Measurements from ENCODE around the gene CTNS.

The CTNS gene

GRCh38 chr17:3659541-3660111, 23.1 kb downstream of the CTNS start:
- DNase-seq: no peak

- DNase-seq: no peak
Measured at GRCh38 chr17:3660311-3660891, 23.8 kb downstream of the CTNS start.

DNA sequence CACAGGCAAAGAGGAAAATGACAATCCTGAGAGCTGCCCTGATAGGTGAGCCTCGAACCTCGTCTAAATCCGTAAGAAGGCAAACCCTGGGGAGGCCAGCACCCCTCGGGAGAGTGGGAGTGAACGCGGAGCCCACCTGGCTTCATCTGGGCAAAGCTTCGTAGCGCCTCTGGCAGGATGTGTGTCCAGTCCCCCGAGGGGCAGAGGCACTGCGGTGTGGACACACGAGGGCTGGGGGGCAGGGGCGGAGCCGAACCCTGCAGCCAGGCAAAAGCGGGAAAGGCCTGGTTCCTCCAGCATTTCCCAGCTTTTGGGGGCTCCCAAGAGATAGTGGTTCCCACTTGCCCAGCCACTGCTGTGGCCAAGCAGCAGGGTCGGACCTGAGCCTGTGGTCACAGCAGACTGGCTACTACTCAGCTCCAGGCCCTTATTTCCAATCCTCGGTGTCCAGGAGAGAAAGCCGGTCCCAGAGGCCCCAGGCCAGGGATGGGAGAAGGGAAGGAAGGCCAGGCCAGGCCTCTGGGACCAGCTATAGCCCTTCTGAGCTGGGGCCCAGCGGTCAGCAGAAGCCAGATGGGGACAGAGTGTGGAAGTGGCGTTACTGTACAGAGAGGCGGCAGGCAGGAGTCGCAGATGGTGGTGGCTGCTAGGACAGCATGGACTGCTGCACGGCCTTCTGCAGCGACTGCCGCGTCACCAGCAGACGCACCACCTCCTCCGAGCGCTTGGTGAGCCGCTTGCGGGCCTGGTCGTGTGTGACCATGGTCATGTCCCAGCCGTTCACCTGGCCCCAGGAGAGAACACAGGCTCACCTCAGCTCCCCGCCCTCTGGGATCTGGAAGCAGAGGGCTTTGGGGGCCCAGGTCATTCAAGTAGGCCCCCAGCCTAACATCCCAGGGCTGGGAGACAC, 26.8 kb downstream of the CTNS start:
- DNase-seq: no peak

- DNase-seq: no peak
Measured at GRCh38 chr17:3665834-3666233, 29.3 kb downstream of the CTNS start.

- DNase-seq: no peak
Measured at GRCh38 chr17:3666516-3666915, 30.0 kb downstream of the CTNS start.

GRCh38 chr17:3667366-3668278, 31.1 kb downstream of the CTNS start:
- peak; percentile 36 for DNase-seq

DNA sequence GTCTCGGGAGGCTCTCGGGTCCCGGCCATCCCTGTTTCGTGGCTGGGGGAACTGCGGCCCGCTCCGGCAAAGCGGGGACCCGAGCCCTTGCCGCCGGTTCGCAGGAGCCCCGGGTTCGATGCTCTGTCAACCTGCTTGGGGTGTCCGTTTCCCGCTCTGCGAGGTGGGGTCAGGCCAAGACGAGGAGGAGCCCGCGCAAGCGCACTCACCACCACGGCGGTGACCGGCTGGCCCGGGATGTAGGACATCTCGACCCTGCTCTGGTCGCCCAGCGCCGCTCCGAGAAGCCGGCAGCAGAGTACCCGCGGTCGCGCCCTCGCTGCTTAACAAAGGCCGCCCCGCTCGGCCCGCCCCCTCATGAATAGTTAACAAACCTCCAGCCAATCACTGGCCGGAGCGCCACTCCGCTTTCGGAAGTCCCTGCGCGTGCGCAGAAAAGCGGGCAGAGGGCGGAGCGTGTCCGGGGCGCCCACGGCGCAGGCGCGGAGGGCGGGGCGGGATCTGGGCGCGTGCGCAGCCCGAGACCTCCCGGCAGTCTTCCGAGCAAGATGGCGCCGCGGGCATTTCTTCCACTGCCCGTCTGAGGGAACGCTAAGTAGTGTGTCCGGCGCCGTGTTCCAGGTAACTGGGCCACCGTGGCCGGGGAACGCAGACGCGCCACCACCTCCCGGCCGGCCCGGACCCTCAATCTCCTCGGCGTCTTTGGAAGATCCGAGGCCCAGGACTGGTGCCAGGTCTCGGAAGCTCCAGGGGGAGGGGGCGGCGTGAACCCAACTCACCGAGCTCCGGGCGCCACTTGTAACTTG, 31.9 kb downstream of the CTNS start, which contains the start of the genes EMC6 and TAX1BP3:
Gene EMC6 (plus strand): TSS at position 534 of the 806 bp plus-strand sequence. CDS start 335 bp downstream, outside the sequence.
Gene TAX1BP3 (minus strand): TSS at position 300 of the 806 bp plus-strand sequence. CDS start 52 bp downstream, at position 248.
- DNase-seq: peak; percentile 99

DNA sequence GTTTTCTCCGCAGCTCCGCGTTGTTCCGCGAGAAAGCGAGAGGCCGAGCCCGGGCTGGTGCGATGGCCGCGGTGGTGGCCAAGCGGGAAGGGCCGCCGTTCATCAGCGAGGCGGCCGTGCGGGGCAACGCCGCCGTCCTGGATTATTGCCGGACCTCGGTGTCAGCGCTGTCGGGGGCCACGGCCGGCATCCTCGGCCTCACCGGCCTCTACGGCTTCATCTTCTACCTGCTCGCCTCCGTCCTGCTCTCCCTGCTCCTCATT, 32.5 kb downstream of the CTNS start:
- no peak for DNase-seq

DNA sequence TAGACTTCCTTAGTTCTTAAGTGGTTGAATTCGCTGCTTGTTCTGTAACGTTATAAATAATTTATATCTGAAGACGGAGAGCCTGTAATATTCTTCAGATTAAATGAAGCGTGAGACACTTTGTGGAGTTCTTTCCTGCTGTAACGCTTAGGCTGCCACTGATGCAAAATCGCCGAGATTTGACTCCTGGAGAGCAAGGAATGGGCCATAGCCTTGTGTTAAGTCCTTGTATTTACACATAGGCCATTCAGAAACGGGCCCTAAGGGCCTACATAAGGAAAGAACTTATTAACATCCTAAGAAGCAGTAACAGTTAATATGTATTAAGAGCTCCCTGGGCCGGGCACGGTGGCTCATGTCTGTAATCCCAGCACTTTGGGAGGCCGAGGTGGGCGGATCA, 33.0 kb downstream of the CTNS start:
- no peak for DNase-seq

- no peak for DNase-seq
Measured at GRCh38 chr17:3672571-3672970, 36.0 kb downstream of the CTNS start.

DNA sequence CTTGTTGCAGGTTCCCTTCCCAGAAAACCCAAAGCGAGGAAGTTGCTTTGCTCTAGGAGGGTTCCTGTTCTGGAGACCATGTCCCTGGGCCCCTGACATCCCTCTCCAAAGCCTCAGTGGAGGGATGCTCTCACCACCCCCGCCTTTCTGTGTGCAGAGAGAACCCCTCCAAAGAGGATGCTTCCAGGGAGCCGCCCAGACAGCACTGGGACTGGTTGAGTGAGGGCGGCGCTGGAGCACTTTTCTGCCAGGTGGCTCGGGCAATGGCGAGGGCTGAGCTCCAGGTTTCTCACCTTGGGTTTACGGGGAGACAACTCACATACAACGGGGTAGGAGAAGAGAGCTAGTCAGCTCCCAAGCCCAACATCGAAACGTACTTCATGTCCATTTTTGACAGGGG, 39.3 kb downstream of the CTNS start:
- DNase-seq: no peak

DNA sequence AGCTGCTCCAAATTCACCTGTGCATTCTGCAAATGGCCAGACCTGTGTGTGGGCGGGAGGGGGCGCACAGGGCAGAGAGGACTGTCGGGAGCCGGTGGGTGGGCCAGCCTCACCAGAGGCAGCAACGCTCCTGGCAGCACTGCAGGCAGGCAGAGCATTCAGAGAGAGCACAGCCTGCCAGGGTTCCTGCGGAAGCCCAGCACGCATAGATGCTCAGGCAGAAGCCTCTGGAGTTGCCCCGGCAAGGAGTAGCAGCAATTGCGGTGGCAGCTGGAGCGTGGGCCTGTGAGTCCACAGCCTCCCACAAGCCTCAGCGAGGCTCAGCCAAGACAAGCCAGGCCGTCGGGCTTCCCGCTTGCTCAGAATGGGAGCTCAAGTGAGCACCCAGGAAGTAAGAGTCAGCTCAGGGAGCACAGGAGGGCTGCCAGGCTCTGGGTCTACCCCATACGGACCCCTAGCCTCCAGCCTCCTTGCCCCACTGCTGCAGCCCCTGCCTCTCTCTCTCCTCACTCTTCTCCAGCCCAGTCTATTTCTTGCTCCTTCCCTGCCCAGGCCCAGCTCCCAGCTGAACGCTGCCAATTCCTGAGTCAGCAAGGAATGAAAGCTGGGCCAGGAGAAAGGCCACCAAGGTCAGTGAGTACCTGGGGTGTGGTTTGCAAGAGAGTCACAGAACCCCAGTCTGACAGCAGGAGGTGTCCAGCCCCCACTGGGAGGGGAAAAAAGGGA, 41.7 kb downstream of the CTNS start:
- DNase-seq: no peak

DNA sequence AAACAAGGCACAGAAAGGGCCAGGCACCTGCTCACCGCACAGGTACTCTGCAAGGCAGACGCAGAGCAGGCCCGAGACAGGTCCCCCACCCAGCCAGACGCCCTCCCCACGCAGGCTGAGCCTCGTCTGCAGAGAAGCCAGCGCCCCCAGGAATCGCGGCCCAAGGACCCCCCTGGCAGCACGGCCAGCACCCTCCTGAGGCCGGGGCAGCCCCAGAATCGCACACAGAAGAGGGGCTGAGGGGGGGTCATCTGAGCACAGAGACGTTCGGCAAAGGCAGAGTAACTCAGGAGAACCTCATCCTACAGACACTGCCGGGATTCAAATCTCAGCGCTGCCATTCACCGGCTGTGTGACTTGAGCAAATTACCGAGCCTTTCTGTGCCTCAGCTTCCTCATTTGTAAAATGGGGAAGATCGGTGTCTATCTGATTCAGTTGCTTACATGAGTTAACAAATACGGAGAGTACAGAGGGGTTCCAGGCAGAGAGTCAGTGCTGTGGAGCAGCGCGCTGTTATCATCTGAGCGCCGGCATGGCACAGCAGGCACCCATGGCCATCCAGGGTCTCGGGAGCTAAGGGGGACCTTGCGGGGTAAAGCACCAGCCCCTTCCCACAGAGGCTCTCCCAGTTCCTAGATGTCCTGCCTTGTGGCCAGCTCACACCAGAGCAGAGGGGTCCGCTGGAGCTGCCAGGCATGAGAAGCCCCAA, 42.4 kb downstream of the CTNS start:
- DNase-seq: no peak

DNA sequence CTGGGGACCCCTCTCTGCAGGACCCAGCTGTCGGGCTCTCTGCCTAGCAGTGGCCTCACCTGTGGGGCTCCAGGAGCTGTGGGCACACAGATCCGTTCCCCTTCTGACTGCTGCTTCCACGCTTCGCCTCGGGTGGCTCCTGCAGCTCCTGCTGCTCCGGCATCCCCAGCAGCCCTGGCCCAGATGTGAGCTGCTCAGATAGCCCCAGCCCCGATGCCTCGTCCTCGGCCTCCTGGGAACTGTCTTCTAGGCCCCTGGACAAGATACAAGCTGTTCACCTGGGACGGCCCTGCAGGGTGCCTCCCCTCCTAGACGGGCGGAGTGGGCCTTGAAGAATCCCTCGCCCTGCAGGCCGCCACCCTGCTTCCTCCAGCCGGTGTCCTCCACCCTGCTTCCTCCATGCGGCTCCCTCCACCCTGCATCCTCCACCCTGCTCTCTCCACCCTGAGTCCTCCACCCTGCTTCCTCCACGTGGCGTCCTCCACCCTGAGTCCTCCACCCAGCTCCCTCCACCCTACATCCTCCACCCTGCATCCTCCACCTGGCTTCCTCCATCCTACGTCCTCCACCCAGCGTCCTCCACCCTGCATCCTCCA, 43.1 kb downstream of the CTNS start:
- DNase-seq: no peak

- DNase-seq: no peak
Measured at GRCh38 chr17:3681057-3681456, 44.5 kb downstream of the CTNS start.

DNA sequence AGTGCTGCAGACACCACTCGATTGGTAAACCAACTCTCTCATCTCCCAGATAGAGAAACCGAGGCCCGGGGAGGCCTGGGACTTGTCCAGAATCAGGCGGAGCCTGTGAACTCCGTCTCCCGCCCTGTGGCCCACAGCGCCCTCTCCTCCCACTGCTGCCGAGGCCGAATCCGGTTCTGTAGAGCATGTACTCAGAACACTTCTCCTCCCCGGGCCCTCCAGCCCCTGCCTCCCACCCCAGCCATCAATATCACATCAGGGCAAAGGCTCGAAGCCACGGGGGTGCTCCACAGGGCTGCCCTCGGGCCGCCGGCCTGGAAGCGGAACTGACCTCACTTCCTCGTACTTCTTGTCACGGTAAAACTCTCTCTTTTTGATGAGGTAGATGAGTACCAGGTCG, 45.0 kb downstream of the CTNS start:
- no peak for DNase-seq

DNA sequence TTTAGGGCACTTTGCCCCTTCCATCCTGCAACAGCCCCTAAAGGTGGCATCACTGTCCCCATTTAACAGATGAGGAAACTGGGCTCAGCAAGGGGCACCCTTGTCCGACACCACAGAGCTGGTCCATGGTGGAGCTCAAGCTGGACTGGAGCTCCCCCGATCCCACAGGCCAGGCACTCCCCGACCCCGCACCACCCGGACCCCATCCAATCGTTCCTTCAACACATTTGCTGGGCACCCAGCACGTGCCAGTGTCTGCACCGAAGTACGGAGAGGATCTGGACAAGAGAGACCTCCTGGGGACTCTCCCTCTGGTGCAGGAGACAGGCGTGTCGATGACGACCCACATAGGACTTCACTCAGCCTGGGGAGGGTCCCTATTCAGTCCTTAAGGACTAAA, 45.5 kb downstream of the CTNS start:
- no peak for DNase-seq

DNA sequence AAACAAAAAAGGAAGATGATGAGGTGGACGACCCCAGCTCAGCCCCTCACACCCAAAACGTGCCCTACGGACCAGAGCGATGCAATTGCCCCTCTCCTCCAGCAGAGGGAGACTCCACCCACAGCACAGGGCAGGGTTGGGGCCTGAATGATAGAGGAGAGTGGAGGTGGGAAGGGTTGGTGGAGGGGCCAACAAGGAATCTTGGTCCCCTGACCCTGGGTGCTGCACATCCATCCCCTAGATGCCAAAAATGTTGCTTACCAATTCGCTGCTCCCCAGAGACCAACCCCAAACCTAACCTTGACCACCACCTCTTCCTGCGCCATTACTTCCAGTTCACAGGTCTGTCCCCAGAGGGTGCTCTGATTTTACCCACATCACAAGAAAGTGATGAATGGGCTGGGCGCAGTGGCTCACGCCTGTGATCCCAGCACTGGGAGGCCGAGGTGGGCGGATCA, 46.5 kb downstream of the CTNS start:
- peak; percentile 74 for DNase-seq

- DNase-seq: no peak
Measured at GRCh38 chr17:3685174-3685573, 48.6 kb downstream of the CTNS start.

DNA sequence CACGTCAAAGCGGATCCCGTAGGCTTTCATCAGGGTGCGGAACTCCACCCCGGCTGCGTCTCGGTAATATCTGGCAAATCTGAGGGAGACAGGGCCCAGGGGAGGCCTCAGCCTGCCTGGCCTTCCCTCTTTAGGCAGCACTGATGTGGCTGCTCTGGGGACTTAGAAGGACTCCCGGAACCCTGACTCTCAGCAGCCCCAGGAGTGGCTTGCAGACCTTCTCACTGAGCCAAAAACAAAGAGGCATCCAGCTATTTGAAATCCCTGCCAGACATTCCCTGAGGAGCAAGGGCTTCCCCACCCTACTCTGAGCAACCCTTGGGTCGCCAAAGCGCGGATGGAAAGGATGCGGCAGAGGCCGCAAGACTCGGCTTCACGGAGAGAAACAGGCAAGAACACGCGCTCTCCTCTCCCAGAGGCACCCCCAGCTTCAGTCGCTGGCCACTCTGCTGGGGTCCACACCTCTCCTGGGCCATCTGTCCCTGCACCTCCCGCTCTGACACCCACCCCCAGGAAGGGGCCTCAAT, 51.5 kb downstream of the CTNS start:
- no peak for DNase-seq
